Peyer's patch (tissue), 4 donors: ENCODE results near the gene ABLIM2.
A peak's percentile ranks its signal among the peaks of the same experiment; 100 is the strongest.

Experiments
- CTCF ChIP-seq, 6 experiments: fragments of 450-650 bp in 4 of 6; fragments of 200-600 bp in 2 of 6; sonication (generic) in 1 of 6; IDR thresholded peaks; one replicate each; pipeline ENCODE4 v1.5.1; 2017 to 2019; ENCODE audit warnings: antibody characterized with exemption in 6 of 6, mild to moderate bottlenecking in 3 of 6, moderate library complexity in 1 of 6
- POLR2A ChIP-seq, 2 donors: fragments of 450-650 bp; IDR thresholded peaks; one replicate each; pipeline ENCODE4 v1.5.1; 2017; ENCODE audit warnings: antibody characterized with exemption in 2 of 2, mild to moderate bottlenecking in 2 of 2, moderate library complexity in 2 of 2

GRCh38 chr4:8158710-8159536, at the start of gene ABLIM2:
- TF ChIP-seq POLR2A (IDR thresholded peaks at IDR 0.05), result peak in 1 of 2 donors; percentile 51
- TF ChIP-seq CTCF (IDR thresholded peaks at IDR 0.05), result peak in 2 of 6 experiments; percentile 9 to 41
